ENCODE data around the gene ATG9A.

Gene ATG9A

DNA sequence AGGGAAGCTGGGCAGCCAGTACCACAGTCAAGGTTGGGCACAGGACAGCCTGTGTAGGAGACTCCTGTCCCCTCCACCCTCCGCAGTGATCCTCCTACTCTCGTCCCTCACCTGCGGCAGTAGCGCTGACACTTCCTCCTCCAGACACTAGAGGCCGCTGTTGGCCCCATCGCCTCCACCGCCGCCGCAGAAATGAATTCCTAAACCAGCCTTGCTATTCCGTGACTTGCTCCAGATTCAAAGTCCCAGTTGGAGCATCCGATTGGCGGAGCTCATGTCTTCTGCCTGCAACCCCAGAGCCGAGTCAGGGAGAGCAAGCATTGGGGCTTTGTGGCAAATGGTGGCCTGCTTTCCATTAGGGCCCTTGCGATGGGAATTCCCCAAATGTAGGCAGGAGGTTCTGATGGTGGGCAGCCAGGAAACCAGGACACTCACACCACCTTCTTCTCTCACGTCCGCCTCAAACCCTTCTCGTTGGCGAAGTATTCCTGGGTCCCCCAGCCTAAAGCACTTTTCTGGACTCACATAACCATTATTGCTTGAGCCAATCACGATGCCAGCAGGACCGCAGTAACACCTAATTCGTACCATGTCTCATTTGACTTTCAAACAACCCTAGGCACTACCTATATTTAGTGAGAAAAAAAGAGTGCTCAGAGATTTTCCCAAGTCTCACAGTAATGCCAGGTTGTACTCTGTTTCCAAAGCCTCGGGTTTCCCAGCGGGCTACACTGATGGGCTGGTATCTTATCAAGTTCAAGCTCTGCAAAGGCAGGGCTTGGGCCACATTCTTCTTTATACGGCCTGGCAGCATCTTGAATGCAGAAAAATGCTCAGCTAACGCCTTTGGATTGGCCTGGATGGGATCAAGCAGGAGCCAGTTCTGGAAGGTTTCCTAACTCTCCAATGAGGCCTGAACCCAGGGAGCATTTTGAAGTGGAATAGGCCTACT is 48.5 kb upstream of the ATG9A start (continued):
- TF ChIP-seq, protein P1, sequence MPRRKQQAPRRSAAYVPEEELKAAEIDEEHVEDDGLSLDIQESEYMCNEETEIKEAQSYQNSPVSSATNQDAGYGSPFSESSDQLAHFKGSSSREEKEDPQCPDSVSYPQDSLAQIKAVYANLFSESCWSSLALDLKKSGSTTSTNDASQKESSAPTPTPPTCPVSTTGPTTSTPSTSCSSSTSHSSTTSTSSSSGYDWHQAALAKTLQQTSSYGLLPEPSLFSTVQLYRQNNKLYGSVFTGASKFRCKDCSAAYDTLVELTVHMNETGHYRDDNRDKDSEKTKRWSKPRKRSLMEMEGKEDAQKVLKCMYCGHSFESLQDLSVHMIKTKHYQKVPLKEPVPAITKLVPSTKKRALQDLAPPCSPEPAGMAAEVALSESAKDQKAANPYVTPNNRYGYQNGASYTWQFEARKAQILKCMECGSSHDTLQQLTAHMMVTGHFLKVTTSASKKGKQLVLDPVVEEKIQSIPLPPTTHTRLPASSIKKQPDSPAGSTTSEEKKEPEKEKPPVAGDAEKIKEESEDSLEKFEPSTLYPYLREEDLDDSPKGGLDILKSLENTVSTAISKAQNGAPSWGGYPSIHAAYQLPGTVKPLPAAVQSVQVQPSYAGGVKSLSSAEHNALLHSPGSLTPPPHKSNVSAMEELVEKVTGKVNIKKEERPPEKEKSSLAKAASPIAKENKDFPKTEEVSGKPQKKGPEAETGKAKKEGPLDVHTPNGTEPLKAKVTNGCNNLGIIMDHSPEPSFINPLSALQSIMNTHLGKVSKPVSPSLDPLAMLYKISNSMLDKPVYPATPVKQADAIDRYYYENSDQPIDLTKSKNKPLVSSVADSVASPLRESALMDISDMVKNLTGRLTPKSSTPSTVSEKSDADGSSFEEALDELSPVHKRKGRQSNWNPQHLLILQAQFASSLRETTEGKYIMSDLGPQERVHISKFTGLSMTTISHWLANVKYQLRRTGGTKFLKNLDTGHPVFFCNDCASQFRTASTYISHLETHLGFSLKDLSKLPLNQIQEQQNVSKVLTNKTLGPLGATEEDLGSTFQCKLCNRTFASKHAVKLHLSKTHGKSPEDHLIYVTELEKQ (tag by site-specific recombination; IDR thresholded peaks at IDR 0.05; ENCODE audit: borderline replicate concordance): no peak
- TF ChIP-seq, protein P2, sequence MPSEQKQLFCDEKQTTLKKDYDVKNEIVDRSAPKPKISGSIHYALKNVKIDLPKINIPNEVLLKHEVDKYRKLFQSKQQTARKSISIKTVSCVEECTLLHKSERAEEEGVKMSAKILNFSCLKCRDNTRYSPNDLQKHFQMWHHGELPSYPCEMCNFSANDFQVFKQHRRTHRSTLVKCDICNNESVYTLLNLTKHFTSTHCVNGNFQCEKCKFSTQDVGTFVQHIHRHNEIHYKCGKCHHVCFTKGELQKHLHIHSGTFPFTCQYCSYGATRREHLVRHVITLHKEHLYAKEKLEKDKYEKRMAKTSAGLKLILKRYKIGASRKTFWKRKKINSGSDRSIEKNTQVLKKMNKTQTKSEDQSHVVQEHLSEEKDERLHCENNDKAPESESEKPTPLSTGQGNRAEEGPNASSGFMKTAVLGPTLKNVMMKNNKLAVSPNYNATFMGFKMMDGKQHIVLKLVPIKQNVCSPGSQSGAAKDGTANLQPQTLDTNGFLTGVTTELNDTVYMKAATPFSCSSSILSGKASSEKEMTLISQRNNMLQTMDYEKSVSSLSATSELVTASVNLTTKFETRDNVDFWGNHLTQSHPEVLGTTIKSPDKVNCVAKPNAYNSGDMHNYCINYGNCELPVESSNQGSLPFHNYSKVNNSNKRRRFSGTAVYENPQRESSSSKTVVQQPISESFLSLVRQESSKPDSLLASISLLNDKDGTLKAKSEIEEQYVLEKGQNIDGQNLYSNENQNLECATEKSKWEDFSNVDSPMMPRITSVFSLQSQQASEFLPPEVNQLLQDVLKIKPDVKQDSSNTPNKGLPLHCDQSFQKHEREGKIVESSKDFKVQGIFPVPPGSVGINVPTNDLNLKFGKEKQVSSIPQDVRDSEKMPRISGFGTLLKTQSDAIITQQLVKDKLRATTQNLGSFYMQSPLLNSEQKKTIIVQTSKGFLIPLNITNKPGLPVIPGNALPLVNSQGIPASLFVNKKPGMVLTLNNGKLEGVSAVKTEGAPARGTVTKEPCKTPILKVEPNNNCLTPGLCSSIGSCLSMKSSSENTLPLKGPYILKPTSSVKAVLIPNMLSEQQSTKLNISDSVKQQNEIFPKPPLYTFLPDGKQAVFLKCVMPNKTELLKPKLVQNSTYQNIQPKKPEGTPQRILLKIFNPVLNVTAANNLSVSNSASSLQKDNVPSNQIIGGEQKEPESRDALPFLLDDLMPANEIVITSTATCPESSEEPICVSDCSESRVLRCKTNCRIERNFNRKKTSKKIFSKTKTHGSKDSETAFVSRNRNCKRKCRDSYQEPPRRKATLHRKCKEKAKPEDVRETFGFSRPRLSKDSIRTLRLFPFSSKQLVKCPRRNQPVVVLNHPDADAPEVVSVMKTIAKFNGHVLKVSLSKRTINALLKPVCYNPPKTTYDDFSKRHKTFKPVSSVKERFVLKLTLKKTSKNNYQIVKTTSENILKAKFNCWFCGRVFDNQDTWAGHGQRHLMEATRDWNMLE (tag by site-specific recombination; conservative IDR thresholded peaks at IDR 0.05; ENCODE audit: low read depth): no peak
- TF ChIP-seq ZNF501 (tag by site-specific recombination; IDR thresholded peaks at IDR 0.05) (0 out of 2 replicates have a peak, but pooled peaks have one; percentile 19), ZNF560 (tag by site-specific recombination; IDR thresholded peaks at IDR 0.05; ENCODE audit: borderline replicate concordance) (no peak), ZSCAN30 (tag by site-specific recombination; IDR thresholded peaks at IDR 0.05) (no peak), ZBTB7A (tag by site-specific recombination; IDR thresholded peaks at IDR 0.05; ENCODE audit: low read depth) (no peak), ZSCAN23 (tag by site-specific recombination; IDR thresholded peaks at IDR 0.05) (no peak), ZNF2 (tag by site-specific recombination; IDR thresholded peaks at IDR 0.05) (peak; percentile 91), ZBTB20 (tag by site-specific recombination; IDR thresholded peaks at IDR 0.05) (no peak; the same call in 1 of the 2 replicates), ZNF555 (tag by site-specific recombination; conservative IDR thresholded peaks at IDR 0.05) (no peak), ZNF394 (tag by site-specific recombination; IDR thresholded peaks at IDR 0.05; ENCODE audit: borderline replicate concordance) (no peak), ZNF776 (tag by site-specific recombination; IDR thresholded peaks at IDR 0.05; ENCODE audit: borderline replicate concordance) (no peak)
- TF ChIP-seq, protein P3, sequence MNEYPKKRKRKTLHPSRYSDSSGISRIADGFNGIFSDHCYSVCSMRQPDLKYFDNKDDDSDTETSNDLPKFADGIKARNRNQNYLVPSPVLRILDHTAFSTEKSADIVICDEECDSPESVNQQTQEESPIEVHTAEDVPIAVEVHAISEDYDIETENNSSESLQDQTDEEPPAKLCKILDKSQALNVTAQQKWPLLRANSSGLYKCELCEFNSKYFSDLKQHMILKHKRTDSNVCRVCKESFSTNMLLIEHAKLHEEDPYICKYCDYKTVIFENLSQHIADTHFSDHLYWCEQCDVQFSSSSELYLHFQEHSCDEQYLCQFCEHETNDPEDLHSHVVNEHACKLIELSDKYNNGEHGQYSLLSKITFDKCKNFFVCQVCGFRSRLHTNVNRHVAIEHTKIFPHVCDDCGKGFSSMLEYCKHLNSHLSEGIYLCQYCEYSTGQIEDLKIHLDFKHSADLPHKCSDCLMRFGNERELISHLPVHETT (tag by site-specific recombination; IDR thresholded peaks at IDR 0.05): no peak

DNA sequence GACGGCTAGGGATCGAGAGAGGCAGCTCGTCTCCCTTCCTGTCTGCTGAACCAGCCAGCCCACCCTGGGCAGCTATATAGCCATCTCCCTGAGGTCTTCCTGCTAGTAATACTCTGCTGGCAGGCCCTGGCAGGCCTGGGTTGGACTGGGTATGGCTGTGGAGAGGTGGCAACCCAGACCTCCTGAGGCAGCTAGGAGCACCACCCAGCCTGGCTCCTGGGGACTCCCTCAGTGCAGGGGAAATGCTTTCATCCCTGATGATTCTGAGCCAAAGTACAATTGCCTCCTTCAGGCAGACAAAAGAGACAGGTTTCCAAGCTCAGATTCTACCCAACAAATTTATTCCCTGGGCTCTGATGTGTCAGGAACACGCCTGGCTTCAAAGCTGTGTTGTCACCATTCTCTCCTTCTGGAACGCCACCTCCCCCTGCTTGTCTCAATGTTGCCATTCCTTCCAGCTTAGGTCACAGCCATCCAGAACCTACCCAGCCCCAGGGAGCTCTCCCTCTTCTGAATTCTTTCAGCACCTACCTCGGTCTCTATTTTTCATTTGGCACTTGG is 45.0 kb upstream of the ATG9A start:
- Histone ChIP-seq H3K36me3 (ENCODE audit: control insufficient read depth in 2 of 2, insufficient read depth in 1 of 2, low read length in 2 of 2) (no peaks in the 10 kb centered on the region), H3K9me3 (ENCODE audit: control insufficient read depth, insufficient read depth, low read depth, low read length) (no peaks in the 10 kb centered on the region), H3K4me3 (ENCODE audit: low read depth, low read length) (no peak overlapping the region), H3K27ac (ENCODE audit: extremely low read depth, low read depth, low read length) (no peak overlapping the region), H3K4me1 (ENCODE audit: control insufficient read depth, insufficient read depth, low read length) (peaks cover 6% of the 10 kb centered on the region)
- ChIA-PET POLR2A (interaction anchor here (0.8 to 1.5 kb wide), 9 partner anchors 11 to 67 kb away, joined by 3 to 13 read pairs (median 5); partner anchors contain the start of genes ANKZF1, ATG9A, GLB1L and STK16), CTCF (interaction anchor here (0.6 to 15.0 kb wide), 8 partner anchors 9 to 323 kb away, joined by 3 to 297 read pairs (median 4); partner anchors contain the start of genes STK11IP and TUBA4B)
- no peak for TF ChIP-seq ZNF184 (tag by site-specific recombination; IDR thresholded peaks at IDR 0.05)
- TF ChIP-seq ZNF600 (tag by site-specific recombination; IDR thresholded peaks at IDR 0.05): peak; percentile 74; the same call in 1 of the 2 replicates
- TF ChIP-seq, protein P4, sequence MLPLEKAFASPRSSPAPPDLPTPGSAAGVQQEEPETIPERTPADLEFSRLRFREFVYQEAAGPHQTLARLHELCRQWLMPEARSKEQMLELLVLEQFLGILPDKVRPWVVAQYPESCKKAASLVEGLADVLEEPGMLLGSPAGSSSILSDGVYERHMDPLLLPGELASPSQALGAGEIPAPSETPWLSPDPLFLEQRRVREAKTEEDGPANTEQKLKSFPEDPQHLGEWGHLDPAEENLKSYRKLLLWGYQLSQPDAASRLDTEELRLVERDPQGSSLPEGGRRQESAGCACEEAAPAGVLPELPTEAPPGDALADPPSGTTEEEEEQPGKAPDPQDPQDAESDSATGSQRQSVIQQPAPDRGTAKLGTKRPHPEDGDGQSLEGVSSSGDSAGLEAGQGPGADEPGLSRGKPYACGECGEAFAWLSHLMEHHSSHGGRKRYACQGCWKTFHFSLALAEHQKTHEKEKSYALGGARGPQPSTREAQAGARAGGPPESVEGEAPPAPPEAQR (tag by site-specific recombination; IDR thresholded peaks at IDR 0.05): no peak
- no peak for TF ChIP-seq ZNF555 (tag by site-specific recombination; conservative IDR thresholded peaks at IDR 0.05)
- 0 out of 2 replicates have a peak, but pooled peaks have one; percentile 37 for TF ChIP-seq ZBTB48 (tag by site-specific recombination; IDR thresholded peaks at IDR 0.05)
- TF ChIP-seq WT1 (tag by site-specific recombination; IDR thresholded peaks at IDR 0.05): no peak

All from HEK293 (cell line).